ENCODE results near the gene NLRP1. TPM values are rescaled to one million over a fixed set of nuclear protein-coding genes. Genes with fewer than 3 reads are reported as not detected.
A peak's percentile ranks its signal among the peaks of the same experiment; 100 is the strongest.

Gene NLRP1
- polyA plus RNA-seq, 3 donors: 13.2 to 388 (median 17.3) TPM

DNA sequence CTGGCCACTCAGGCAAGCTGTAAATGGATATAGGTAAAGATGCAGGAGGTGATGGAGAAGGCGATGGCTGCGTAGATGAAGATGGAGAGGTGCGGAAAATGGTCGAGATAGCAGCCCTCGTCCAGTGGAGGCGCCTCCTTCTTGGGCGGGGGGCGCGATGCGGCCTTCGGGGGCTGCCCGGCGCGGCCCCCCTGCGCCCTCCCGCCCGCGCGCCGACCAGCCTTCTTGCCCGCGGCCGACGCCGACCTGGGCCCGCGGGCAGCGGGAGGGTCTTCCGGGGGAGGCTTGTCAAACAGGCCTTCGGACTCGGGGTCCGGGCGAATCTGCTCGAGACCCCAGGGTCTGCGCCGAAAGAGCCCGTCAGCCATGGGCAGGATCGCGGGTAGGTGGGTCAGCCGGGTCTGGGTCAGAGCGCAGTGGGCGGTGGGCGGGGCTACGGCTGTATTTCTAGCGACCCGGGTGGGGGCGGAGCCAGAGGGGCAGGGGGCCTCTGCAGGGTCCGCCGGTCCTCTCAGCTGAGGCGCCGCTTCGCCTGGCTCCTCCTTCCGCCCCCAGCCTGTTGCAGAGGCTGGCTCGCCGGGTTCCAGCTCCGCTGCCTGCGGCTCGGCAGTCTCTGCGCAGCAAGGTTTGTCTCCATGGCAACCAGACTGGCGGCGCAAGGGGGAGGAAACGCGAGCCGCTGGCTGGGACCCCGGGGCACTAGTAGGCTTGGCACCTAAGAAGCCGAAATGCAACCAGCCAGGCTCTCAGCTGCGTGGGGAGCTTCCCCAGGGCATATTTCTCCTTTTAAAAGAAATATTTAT lies 83.5 kb downstream of the NLRP1 start:
- TF ChIP-seq, protein P1, sequence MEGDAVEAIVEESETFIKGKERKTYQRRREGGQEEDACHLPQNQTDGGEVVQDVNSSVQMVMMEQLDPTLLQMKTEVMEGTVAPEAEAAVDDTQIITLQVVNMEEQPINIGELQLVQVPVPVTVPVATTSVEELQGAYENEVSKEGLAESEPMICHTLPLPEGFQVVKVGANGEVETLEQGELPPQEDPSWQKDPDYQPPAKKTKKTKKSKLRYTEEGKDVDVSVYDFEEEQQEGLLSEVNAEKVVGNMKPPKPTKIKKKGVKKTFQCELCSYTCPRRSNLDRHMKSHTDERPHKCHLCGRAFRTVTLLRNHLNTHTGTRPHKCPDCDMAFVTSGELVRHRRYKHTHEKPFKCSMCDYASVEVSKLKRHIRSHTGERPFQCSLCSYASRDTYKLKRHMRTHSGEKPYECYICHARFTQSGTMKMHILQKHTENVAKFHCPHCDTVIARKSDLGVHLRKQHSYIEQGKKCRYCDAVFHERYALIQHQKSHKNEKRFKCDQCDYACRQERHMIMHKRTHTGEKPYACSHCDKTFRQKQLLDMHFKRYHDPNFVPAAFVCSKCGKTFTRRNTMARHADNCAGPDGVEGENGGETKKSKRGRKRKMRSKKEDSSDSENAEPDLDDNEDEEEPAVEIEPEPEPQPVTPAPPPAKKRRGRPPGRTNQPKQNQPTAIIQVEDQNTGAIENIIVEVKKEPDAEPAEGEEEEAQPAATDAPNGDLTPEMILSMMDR (IDR thresholded peaks at IDR 0.05): no peak
- no peak overlapping the region for H3K27ac ChIP-seq (ENCODE audit: low read depth in 1 of 2, low read length in 2 of 2)
- H3K4me3 Mint-ChIP-seq: peak overlapping the region; percentile 59 to 65
- H3K9ac ChIP-seq (ENCODE audit: insufficient read depth, low read length, poor library complexity, severe bottlenecking): peak overlapping the region; percentile 9
- peaks cover 10% of the 10 kb centered on the region for H3K4me1 Mint-ChIP-seq
- H3K9me3 ChIP-seq (replicated peaks in 1 of 2; ENCODE audit: control insufficient read depth in 1 of 2, insufficient read depth in 1 of 2, low read length in 2 of 2): no peaks in the 10 kb centered on the region
- intact Hi-C loops (cut with micrococcal nuclease): no loop called here
- H3K4me3 ChIP-seq (replicated peaks in 1 of 3; ENCODE audit: low read depth in 2 of 3, low read length in 3 of 3): peak overlapping the region in 1 of 3 experiments; percentile 20
- peaks cover 26 to 65% of the 10 kb centered on the region in 2 donors for H3K36me3 ChIP-seq (replicated peaks in 1 of 2; ENCODE audit: control insufficient read depth in 1 of 2, insufficient read depth in 2 of 2, low read length in 2 of 2)
- peaks cover 10 to 12% of the 10 kb centered on the region in 2 donors for H3K4me1 ChIP-seq (ENCODE audit: control insufficient read depth in 1 of 2, insufficient read depth in 2 of 2, low read length in 2 of 2)
- no peaks in the 10 kb centered on the region for H3K79me2 ChIP-seq (ENCODE audit: insufficient read depth, low read length)
- peaks cover 0 to 9% (median 3%) of the 10 kb centered on the region in 7 donors for H3K9me3 Mint-ChIP-seq
- DNase-seq: no peak
- no peak overlapping the region for H2AFZ ChIP-seq (ENCODE audit: insufficient read depth, low read depth, low read length, poor library complexity, severe bottlenecking)
- peaks cover 65 to 71% of the 10 kb centered on the region in 2 donors for H3K36me3 Mint-ChIP-seq
- peak overlapping the region in 1 of 7 donors; percentile 73 for H3K27ac Mint-ChIP-seq
- peaks cover 5 to 28% of the 10 kb centered on the region in 2 donors for H3K27me3 ChIP-seq (ENCODE audit: control insufficient read depth in 2 of 2, insufficient read depth in 2 of 2, low read length in 2 of 2)
- peaks cover 44% of the 10 kb centered on the region for H4K20me1 ChIP-seq (ENCODE audit: insufficient read depth, low read length)
- H3K4me2 ChIP-seq (replicated peaks; ENCODE audit: extremely low read depth, low read length, poor library complexity, severe bottlenecking): peak overlapping the region; percentile 38
- H3K27me3 Mint-ChIP-seq (ENCODE audit: low read depth in 3 of 3): peaks cover 15 to 30% (median 27%) of the 10 kb centered on the region in 3 donors
- under 1% methylated on average over 63 of the region's 67 CpGs for whole genome bisulfite sequencing (ENCODE audit: insufficient coverage)

DNA sequence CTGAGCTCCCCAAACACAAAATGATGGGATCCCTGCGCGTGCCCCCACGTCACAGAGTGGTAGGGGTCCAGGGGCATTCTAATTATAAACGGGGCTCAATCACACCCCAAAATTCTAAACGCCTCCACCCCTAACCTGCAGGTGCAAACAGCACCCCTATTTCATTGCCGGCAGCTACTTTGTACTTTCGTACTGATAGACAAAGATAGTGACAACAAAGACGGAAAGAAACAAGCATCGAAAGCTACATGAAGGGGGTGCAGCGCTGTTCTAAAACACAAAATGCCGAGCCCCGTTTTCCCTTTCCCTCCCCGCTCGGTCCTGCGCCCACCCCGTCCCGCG lies 84.1 kb downstream of the NLRP1 start:
- 12% methylated on average over 5 of the region's 18 CpGs for WGBS (ENCODE audit: insufficient coverage)
- Histone ChIP-seq H3K9ac (ENCODE audit: insufficient read depth, low read length, poor library complexity, severe bottlenecking) (no peak overlapping the region), H3K4me2 (replicated peaks; ENCODE audit: extremely low read depth, low read length, poor library complexity, severe bottlenecking) (peak overlapping the region; percentile 38), H3K4me1 (ENCODE audit: control insufficient read depth in 1 of 2, insufficient read depth in 2 of 2, low read length in 2 of 2) (peaks cover 10 to 12% of the 10 kb centered on the region in 2 donors), H3K79me2 (ENCODE audit: insufficient read depth, low read length) (no peaks in the 10 kb centered on the region), H3K27me3 (ENCODE audit: control insufficient read depth in 2 of 2, insufficient read depth in 2 of 2, low read length in 2 of 2) (peaks cover 5 to 28% of the 10 kb centered on the region in 2 donors), H3K36me3 (replicated peaks in 1 of 2; ENCODE audit: control insufficient read depth in 1 of 2, insufficient read depth in 2 of 2, low read length in 2 of 2) (peaks cover 20 to 59% of the 10 kb centered on the region in 2 donors), H3K27ac (ENCODE audit: low read depth in 1 of 2, low read length in 2 of 2) (no peak overlapping the region), H2AFZ (ENCODE audit: insufficient read depth, low read depth, low read length, poor library complexity, severe bottlenecking) (no peak overlapping the region), H3K4me3 (replicated peaks in 1 of 3; ENCODE audit: low read depth in 2 of 3, low read length in 3 of 3) (no peak overlapping the region), H4K20me1 (ENCODE audit: insufficient read depth, low read length) (peaks cover 44% of the 10 kb centered on the region), H3K9me3 (replicated peaks in 1 of 2; ENCODE audit: control insufficient read depth in 1 of 2, insufficient read depth in 1 of 2, low read length in 2 of 2) (no peaks in the 10 kb centered on the region)
- DNase-seq: no peak
- Mint-ChIP-seq H3K4me1 (peaks cover 10% of the 10 kb centered on the region), H3K9me3 (peaks cover 0 to 9% (median 3%) of the 10 kb centered on the region in 7 donors), H3K4me3 (peak overlapping the region; percentile 59 to 65), H3K27me3 (ENCODE audit: low read depth in 3 of 3) (peaks cover 17 to 30% (median 27%) of the 10 kb centered on the region in 3 donors), H3K36me3 (peaks cover 59 to 65% of the 10 kb centered on the region in 2 donors), H3K27ac (peak overlapping the region in 1 of 7 donors; percentile 73)
- intact Hi-C loops (cut with micrococcal nuclease): no loop called here
- TF ChIP-seq, protein P1 (IDR thresholded peaks at IDR 0.05): no peak

All from CD14-positive monocyte (primary cell).